ENCODE results near the gene ASH1L.
"Not testable (repeated sequence)": the region's sequence is repeated elsewhere in the genome, so short reads cannot be mapped to it uniquely, and the experiment has no call there.

ASH1L gene

DNA sequence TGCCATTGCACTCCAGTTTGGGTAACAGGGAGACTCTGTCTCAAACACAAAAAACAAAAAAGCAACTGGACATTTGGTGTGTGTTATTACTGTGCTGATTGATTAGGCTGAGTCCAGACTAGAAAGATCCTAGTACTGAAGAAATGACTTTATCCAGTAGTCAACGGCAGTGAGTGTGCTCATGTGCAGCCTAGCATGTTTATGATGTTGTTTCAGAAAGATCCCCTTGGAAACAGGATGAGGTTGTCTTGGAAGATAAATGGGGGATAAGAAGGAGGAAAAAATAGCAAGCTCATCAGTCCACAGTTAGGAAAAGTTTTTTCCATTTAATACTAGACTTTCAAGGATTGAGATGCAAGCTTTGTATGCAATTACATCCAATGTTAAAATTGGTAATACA, 227.6 kb downstream of the ASH1L start:
- DNase-seq (ENCODE audit: low read depth): no peak
- no peak for TF ChIP-seq CTCF (IDR thresholded peaks at IDR 0.05; ENCODE audit: insufficient read depth, low read depth, low read length, missing control alignments)
- no peak overlapping the region for H3K4me3 ChIP-seq (ENCODE audit: low read depth, low read length)

DNA sequence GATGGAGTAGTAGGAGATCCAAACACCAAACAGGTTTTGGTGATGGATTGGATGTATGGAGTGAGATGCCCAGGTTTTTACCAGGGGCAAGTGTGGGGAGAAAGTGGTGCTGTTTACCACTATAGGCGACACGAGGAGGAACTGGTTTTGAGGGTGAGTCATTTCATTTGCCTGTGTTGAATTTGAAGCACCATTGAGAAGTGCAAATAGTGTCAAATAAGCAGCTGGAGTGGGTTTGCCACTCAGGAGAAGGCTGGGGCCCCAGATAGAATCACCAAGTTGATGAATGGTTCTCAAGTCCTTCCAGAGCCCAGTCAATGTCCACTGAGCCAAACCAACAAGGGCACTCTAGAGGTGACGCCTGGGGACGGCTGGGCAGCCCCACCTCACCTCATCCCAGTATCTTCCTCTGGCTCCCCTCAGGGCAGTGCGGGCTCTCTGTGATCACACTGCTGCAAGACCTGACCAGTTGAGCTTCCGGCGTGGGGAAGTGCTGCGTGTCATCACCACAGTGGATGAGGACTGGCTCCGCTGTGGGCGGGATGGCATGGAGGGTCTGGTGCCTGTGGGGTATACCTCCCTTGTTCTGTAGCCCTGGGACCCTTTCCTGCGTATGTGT, 232.5 kb downstream of the ASH1L start:
- TF ChIP-seq CTCF (IDR thresholded peaks at IDR 0.05; ENCODE audit: insufficient read depth, low read depth, low read length, missing control alignments): no peak
- no peak for DNase-seq (ENCODE audit: low read depth)
- H3K4me3 ChIP-seq (ENCODE audit: low read depth, low read length): no peak overlapping the region

- not testable (repeated sequence) for DNase-seq (ENCODE audit: low read depth); H3K4me3 ChIP-seq (ENCODE audit: low read depth, low read length)
Measured at GRCh38 chr1:155328856-155329255, 233.7 kb downstream of the ASH1L start.

DNA sequence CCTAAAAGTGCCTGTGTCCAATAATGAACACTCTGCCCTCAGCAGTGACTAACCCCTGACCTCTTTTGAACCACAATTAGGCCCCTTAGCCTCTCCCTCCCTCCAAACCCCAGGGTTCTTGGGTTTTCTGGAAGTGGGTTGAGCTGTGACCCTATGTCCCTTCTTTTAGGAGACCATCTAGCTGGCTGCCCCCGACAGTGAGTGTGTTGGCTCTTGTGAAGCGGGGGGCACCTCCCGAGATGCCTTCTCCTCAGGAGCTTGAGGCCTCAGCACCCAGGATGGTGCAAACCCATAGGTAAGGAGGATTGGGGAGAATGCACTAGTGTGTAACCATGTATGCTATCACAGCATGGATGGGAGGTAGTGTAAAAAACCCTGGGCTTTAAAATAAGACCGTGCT, 234.6 kb downstream of the ASH1L start:
- no peak overlapping the region for H3K4me3 ChIP-seq (ENCODE audit: low read depth, low read length)
- TF ChIP-seq CTCF (IDR thresholded peaks at IDR 0.05; ENCODE audit: insufficient read depth, low read depth, low read length, missing control alignments): no peak
- DNase-seq (ENCODE audit: low read depth): no peak

DNA sequence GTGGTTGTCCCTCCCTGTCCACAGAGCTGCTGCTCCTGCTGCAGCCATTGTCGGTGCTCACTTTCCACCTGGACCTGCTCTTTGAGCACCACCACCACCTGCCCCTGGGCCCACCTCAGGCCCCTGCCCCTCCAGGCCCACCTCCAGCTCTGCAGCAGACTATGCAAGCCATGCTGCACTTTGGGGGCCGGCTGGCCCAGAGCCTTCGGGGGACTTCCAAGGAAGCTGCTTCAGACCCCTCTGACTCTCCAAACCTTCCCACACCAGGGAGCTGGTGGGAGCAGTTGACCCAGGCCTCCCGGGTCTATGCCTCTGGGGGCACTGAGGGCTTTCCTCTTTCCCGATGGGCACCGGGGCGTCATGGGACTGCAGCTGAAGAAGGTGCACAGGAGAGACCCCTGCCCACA, 236.0 kb downstream of the ASH1L start:
- no peak overlapping the region for H3K4me3 ChIP-seq (ENCODE audit: low read depth, low read length)
- TF ChIP-seq CTCF (IDR thresholded peaks at IDR 0.05; ENCODE audit: insufficient read depth, low read depth, low read length, missing control alignments): no peak
- DNase-seq (ENCODE audit: low read depth): no peak

- TF ChIP-seq CTCF (IDR thresholded peaks at IDR 0.05; ENCODE audit: insufficient read depth, low read depth, low read length, missing control alignments): no peak
- no peak for DNase-seq (ENCODE audit: low read depth)
- no peak overlapping the region for H3K4me3 ChIP-seq (ENCODE audit: low read depth, low read length)
Measured at GRCh38 chr1:155326020-155326526, 236.5 kb downstream of the ASH1L start.

DNA sequence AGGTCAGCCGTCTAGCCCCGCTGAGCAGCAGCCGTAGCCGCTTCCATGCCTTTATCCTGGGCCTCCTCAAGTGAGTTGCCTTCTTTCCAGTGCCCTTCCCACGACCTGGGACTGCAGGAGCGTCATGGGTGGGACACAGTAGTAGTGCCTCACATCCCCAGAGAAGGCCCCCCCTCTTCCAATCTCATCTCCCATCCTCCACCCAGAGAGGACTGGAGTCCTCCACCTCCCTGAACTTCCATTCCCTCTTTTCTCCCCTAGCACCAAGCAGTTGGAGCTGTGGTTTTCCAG, 237.1 kb downstream of the ASH1L start:
- TF ChIP-seq CTCF (IDR thresholded peaks at IDR 0.05; ENCODE audit: insufficient read depth, low read depth, low read length, missing control alignments): no peak
- no peak overlapping the region for H3K4me3 ChIP-seq (ENCODE audit: low read depth, low read length)
- no peak for DNase-seq (ENCODE audit: low read depth)
